NCI-H1436 (cell line): ENCODE measurements around the gene MYRIP.
"Not testable (repeated sequence)": the region's sequence is repeated elsewhere in the genome, so short reads cannot be mapped to it uniquely, and the experiment has no call there.

Experiments
- DNase-seq: peaks from one replicate; lab custom pipeline; 2025; lab: John Stamatoyannopoulos, UW

MYRIP gene

DNA sequence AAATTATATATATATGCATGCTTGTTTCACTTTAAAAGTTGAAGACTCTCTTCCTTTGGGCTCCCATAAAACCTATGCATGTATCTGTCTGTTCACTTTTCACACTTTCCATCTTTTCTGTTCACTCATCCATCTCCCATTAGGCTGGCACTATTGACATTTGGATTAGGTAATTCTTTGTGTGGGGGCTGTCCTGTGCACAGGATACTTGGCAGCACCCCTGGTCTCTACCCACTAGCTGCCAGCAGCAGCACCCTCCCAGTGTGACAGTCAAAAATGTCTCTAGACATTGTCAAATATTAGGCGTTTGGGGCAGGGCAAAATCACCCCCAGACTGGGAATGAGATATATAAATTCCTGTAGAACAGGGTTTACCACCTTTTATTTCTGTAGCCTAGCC, 427.8 kb downstream of the MYRIP start:
- no peak for DNase-seq

DNA sequence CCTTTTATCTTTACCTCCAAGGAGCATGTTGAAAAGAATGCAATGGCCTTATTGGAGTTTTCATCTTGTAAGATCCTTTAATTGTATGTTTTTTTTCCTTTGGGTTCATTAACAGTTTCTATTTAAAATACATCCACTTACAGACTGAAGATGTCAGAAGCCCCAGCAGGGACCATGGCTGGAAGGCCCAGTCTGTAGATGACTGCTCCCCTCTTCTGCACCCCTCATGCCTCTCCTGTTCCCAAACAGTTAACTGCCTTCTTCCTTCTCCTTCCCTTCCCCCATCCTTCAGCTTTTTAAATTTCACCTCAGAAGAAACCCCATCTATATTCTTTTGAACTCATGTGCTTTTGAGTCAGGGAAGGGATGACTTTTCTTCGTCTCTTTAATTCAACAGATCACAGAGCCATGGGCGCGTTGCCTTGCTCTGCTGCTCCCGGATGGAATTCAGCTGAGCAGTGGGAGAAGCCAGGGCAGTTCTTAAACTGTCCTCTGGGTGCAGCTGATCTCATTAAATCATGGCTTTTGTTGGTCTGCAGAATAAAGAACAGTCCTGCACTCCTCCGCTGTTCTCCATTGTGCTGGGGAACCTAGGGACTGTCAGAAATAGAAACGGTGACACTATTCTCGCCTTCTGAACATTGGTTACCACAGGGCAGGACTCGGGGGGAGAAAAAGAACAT, 428.6 kb downstream of the MYRIP start:
- DNase-seq, result no peak

DNA sequence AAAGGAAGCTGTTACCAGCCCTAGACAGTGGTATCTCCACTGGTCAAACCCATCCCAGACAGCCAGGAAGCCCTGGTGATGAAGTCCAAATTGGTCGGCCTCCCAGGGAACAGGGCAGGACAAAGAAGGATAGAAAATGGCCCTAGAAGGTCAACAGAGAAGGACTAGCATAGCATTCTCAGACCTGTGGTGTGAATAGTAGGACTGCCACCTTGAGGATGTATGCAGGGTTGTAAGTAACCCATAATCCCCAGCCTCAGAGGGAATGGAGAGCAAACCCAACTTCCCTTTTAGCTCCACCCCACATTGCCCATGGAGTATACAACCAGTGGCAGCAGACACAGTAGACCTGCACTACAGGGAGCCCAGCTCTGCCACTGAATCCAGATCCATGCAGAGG, 431.5 kb downstream of the MYRIP start:
- no peak for DNase-seq

DNA sequence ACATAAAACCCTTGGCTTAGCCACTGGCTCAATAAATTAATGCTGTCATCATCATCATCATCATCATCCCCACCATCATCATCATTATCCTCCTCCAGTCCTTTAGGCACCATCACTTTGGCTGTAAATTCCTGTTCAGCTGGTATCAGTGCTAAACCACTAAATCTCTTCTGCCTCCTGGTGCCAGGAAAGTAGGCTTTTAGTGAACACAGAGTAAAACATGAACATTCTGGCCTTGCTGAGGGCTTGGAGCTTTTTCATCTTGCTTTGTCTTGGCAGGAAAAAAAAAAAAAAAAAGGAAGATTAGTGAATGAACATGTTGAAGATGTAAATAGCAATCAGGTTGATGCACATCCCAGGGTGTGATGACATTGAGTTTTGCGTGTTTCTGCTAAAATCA, 432.8 kb downstream of the MYRIP start:
- no peak for DNase-seq

DNA sequence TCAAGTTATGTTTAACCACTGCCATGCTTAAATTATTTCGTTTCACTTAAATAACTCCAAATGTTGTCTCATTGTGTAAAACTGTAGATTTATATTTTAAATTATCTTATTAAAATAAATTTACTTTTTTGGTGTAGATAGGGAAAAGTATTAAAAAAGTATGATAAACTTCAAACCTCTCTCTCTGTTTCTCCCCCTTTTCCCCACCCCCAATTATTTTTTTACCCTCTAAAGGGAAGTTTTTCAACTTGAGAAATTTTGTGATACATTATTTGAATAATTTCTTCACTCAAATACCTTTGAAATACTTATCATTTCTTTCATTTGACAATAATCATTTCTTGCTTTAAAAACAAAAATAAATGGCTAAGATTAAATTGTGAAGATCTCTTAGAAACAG, 433.2 kb downstream of the MYRIP start:
- no peak for DNase-seq

DNA sequence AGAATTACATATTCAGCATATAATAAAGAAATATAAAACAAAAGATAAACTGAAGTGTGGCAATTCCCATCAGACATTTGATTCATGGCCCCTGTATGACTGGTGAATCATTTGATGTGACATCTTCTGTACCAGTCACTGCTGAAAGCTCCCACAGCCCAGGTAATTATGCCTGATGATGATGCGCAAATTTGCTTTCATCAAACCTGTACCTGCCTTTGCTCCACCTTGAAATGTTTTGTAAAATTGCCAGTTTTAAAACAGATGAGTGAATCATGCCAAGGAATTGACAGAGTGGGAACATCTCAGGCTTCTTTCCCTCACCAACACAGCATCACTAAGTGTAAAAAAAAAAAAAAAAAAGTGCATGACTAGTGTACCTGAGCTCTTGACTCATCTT, 433.6 kb downstream of the MYRIP start:
- DNase-seq, result no peak

DNA sequence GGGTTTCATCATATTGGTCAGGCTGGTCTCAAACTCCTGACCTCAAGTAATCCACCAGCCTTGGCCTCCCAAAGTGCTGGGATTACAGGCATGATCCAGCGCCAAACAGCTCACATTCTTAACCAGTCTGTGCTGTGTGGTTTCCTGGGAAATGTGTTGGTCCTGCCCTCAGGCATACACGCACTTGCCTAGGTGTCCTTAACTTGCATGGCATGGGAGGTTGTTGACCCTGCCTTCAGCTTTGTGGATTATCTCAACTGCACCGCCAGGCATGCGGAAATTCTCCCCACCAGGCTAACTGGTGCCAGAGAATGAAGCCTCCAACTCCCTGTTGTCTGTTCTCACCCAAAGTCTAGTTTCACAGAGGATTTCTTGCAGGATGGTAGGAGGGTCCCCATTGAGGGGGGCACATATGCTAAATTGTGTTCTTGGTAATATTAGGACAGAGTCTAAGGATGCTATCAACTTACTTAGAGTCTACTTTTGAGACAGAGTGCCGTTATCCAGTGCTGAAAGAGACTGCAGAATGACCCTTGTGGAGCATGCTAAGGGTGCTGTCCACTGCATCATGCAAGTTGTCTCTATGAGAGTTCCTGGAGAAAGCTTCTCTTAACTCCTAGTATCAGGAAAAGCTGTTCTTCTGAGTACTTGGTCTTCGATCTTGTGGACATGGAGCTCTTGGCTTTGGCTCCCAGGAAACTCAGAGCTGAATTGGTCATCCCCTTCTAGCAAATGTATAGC, 438.5 kb downstream of the MYRIP start:
- no peak for DNase-seq

DNA sequence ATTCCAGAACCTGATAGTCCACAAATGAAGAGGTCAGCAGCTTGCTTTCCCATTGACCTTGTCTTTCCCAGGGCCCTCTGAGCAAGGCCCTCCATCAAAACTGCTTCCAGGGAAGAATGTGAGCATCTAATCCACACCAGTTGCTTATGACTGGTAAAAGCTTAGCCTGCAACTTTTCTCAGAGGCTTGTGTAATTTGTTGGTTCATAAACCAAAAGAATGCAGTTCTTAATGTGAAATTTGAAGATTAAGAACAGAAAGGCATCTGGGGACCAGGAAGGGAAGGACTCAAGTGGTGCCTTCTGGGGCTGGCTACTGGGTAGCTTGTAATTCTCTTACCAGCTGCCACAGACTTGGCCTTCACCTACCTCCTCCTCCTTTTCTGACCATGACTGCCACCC, 439.2 kb downstream of the MYRIP start:
- DNase-seq, result no peak

DNA sequence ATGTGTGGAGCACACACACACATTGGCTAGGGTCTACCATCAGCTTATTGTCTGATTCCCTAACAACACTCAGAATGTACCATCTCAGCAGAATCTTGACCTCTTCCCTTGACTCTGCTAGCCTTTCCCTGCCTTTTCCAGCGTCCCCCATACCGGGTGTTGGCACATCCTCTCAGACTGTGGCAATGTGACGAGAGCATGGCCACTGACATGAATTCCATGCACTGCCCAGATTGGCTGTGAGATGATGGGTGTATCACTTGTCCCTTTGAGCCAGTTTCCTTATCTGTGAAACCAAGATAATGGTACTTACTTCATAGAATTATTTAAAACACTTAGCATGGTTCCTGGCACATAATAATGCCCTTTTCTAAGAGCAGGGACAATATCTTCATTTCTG, 439.8 kb downstream of the MYRIP start:
- DNase-seq, result no peak

DNA sequence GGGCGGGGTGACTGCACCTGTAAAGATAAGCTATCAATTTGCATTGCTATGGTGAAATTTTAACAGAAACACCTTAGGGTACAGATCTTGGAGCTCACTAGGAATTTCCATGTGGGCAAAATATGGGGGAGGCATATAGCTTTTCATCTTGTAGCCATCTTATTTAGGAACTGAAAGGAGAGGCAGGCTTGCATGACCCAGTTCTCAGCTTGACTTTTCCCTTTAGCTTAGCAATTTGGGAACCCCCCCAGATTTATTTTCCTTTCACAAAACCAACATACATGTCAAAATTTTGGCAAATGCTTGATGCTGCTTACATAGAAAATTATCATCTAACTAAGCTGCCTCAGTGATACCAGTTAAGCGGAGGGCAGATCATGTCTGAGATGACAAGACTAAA, 445.1 kb downstream of the MYRIP start:
- DNase-seq, result no peak

DNA sequence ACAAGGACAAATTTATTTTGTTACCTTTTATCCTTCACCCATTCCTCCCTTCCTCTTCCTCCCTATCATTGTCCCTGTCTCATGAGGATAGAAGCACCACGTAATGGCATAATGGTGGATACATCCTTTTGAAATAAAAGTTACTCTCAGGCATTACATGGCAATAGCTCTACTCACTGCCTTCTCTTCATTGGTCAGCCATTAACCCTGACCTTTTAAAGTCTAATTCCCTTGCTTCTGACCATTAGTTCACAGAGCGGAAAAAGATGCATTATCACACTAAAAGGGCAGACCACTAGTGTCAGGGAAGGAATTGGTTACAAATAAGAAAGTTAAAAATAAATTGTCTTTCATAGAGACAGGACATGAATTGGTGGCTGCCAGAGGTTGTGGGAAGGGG, 445.5 kb downstream of the MYRIP start:
- DNase-seq, result no peak

DNA sequence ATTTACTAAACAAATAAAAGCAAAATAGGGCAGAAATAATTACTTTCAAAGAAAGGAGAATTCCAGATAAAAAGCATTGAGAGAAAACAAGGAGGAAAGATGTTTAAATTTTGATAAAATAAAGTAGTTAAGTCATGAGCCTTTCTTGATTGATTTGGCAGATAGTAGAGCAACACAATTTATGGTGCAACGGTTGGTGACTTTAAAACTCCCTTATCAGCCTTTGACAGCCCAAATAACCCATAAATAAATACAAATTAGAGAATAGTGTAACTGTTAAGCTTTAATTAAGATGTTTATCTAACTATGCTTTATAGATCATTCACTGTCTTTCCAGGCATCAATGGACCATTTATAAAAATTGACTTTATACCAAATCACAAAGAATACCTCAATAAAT, 446.1 kb downstream of the MYRIP start:
- DNase-seq, result no peak

DNA sequence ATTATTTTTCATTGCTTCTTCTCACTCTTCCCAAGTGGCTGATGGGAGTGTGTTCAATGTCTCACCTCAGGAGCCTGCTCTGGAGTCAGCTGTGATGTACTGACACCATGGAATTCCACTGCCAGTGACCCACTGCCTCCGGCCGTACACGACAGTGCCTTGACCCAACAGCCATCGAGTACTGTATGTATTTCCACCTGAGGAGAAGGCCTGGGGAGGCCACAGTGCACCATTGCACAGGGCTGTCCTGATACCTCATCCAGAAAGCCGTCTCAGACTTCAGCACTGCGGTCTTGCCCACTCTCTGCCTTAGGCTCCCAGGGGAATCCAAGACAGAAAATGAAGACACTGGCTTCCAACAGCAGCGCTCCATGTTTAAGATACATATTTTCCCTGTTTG, 448.7 kb downstream of the MYRIP start:
- no peak for DNase-seq

DNA sequence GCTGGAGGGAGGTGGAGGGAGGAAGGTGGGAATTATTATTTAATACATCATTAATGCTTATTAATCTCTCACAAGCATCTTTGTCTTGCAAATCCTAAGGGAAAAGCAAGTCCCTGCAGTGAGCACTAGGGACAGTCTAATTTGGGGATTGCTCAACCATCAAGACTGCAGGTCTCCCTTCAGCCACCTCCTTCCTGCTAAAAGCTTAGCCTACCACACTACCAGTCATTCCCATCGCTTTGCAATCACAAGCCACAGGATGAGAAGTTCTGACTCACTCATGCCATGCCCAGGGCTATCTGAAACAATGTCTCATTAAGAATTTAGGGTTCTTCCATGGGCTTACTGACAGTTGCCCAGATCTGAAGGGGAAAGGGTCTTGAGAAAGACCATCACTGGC, 449.1 kb downstream of the MYRIP start:
- no peak for DNase-seq

DNA sequence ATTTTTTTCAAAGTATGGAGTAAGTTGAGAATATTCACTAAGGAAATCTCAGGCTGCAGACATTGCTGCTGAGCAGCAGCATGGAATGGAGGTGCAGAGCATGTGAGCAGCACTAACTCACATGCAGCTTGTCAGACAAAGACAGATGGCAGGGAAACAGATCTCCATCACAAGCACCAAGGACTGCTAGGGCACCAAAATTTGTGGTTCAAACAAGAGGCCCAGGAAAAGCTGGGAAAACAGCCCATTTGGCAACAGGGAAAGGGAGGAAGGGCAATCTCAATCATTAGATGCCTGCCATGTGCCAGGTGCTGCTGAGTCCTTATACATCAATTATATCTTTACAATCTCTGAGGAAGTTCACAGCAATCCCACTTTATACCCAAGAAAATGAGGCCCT, 452.9 kb downstream of the MYRIP start:
- DNase-seq, result no peak

DNA sequence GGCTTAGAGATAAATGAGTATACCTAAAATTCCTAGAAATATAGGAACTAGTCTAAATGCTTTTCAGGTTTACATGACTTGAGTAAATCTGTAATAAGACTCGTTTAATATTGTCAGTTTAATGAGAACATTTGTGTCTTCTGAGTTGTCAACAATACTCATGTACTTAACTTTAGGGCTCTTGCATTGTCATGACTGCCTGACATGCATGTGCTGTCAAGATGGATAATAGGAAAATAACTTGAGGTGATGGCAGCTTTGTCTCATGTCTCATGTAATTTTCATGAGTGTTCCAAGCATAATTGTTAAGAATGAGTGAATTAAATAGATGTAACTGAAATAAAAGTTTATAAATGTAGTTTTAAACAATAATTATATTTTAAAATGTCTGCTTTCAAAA, 455.0 kb downstream of the MYRIP start:
- no peak for DNase-seq

DNA sequence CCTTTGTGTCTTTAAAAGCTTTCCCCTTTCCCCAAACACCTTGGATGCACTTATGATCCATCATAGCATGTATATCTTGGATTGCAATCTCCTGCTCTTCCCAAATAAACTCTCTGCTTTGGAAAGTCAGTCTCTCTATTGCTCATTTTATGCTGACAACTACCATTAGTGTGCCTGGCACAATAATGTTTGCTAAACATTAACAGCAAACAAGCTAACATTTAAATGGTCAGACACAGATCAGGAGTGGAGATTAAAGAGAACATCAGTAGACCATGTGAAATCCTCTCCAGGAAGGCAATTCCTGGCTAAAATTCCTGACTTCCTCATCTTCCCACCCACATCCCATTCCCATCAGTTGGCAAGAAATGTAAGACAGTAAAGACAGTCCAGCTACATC, 455.8 kb downstream of the MYRIP start:
- DNase-seq, result no peak

DNA sequence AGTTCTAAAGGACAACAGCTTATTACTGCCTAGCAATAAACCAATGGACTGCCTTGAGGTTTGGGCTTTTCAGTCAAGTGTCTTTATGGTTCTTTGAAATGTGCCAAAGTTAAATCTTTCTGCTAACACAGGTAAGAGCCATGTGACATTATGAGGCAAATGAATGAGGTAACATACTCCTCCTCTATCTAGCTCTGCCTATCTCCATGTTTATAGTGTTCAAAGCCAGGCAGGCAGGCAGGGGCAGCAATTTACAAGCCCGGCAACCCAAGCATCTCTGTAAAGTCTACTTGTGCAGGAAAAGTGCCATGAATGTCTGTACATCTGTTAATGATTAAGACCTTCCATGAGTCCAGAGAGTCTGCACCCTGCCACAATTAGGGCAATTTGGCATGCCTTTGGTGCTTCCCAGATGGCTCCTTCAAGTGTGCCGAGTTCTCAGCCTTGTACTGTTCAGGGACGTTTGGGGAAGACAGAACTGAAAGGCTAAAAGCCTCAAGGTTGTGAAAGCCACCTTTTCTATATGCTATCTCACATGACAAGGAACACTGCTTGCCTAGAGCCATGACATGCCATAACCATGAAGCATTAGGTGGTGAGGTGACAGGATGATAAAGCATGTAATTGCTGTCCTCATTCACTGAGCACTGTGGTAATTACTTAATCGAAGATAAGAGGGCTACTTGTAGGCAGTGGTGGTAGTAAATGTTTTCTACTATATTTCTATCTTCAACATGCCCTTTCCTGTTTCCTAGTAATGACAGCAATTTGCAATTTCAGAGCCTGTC, 458.7 kb downstream of the MYRIP start:
- peak; percentile 35 for DNase-seq

DNA sequence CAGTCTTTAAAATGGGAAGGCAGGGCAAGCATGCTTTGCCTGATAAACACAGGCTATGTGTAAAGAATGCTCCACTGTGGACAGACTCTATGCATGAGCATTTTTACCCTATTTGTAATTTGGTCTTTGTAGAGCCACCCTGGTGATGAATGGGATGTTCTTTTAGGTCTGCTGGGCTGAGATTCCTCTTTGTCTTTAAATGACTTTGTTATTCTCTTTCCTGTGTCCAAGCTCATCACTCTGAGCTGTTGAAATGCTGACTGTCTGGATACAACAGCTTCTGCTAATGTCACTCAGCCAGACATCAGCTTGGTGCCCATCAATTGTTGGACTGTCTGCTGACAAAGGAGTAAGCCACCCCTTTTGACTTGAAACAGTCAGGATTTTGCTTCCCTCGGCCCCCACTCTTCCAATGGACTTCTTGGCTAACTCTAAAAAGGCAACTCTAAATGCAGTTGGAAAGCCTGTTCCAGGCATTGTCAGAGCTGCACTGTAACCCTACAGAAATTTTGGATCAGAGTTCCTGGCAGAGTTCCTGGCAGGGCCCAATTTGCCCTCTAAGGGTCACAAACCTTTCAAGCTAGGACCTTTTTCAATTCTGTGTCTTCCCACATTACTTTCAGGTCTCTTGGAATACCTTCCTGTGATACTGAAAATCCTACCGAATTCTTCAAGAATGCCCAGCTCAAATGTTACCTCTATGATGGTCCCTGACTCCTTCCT, 459.6 kb downstream of the MYRIP start:
- no peak for DNase-seq

DNA sequence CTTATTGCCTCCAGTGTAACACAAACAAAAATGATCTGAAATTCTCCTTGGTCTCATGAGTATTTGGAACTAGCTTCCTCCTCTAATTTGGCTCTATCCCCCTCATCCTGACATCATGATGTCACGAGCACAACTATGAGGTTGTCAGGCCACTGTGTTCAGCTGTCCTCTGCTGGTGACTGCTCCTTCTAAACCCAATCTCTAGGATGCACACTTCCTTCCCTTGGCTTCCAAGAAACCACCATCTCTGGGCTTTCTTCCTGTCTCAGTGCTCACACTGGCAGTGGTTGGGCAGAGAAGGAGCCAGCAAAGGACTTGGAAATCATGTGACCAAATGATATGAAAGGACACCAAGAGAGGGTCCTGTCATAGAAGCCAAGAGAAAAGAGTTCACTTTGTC, 469.4 kb downstream of the MYRIP start:
- no peak for DNase-seq

DNA sequence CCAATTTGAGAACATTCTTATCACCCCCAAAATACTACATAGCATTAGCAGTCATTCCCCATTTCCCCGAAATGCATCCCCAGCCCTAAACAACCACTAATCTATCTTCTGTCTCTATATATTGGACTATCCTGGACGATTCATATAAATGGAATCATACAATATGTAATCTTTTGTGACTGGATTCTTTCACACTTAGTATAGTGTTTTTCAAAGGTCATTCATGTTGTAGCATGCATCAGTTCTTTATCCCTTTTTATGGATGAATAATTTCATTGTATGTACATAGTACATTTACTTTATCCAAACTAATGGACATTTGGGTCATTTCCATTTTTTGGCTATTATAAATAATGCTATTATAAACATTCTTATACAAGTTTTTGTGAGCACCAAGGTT, 472.6 kb downstream of the MYRIP start:
- DNase-seq, result no peak

DNA sequence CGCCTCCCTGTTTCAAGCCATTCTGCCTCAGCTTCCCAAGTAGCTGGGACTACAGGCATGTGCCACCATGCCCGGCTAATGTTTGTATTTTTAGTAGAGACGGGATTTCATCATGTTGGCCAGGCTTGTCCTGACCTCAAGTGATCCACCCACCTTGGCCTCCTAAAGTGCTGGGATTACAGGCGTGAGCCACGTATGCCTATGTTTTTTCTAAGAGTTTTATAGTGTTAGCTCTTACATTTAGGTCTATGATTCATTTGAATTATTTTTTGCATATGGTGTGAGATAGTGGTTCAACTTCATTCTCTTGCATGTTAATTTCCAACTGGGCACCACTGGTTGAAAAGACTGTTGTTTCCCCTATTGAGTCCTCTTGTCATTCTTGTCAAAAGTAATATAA, 473.6 kb downstream of the MYRIP start:
- not testable (repeated sequence) for DNase-seq

DNA sequence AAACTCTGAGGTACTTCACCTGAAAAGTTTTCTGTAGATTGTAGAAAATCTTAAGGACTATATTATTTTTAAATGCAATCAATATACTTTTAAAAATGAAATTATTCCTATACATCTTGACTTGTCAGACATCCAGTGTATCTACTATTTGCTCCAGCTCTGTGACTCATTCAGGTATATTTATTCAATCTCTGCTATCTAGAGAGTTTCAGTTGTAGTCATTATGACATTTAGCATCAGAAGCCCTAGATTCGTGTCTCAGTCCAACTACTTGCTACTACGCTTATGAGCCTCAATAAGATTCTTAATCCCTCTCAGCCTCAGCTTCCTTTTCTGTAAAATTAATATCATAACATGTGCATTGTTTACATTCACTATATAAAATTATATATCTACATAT, 477.8 kb downstream of the MYRIP start:
- DNase-seq, result no peak
